Activated CD8-positive, alpha-beta memory T cell treated with anti-CD3 and anti-CD28 coated beads, Interleukin-2, amount 50 U/mL, for 48 hours (primary cell): ENCODE data around the gene TMEM129.
A peak's percentile ranks its signal among the peaks of the same experiment; 100 is the strongest.

Source experiments
- DNase-seq: peaks from one replicate; pipeline ENCODE4 v3.0.0-alpha.2; 2020

Gene TMEM129

DNA sequence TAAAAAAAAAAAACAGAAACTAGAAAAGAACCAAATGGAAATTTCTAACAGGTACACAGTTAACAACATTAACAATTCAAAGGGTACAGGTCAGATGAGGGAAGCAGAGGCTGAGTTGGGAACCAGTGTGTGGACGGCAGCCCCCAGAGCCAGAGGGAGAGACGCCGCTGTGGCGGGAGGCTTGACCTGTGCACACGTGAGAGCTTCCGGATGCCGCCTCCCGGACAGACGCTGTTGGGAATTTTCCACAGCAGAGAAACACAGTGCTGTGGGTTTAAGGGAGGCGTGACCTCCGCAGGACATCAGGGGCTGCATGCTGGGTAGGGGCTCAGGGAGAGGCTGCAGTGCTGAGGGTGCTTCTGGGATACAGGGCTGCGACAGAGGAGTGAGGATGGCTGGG lies 22.4 kb upstream of the TMEM129 start:
- DNase-seq: no peak

GRCh38 chr4:1741208-1741607 lies 20.1 kb upstream of the TMEM129 start:
- no peak for DNase-seq

DNA sequence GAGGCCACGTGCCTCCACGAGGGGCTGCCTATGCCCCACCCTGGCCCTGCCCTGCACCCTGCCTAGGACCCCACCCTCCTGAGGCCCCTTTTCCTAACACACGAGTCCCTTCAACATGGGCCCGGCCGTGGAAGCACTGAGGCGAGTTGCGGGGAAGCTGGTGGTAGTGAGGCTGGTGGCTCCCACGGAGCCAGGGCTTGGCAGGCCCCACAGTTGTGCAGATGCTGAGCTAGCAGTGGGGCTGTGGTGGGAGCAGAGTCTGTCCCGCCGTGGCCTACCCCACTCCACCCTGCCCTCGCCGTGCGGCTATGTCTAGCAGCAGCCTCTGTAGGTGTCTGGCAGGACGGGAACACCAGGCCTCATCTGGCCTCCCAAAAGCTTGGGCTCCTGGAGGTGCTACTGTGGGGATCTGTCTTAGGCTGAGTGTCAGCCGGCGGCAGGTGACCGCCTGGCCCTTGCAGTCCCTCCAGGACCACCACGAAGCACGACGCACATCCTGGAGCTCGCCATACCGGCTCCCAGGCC lies 19.0 kb upstream of the TMEM129 start:
- DNase-seq: no peak

- no peak for DNase-seq
These were observed 18.2 kb upstream of the TMEM129 start for GRCh38 chr4:1739358-1739757.

- DNase-seq: no peak
These were observed 17.3 kb upstream of the TMEM129 start for GRCh38 chr4:1738410-1738809.

GRCh38 chr4:1737666-1738065 lies 16.5 kb upstream of the TMEM129 start:
- no peak for DNase-seq

GRCh38 chr4:1736812-1737211 lies 15.7 kb upstream of the TMEM129 start:
- no peak for DNase-seq

DNA sequence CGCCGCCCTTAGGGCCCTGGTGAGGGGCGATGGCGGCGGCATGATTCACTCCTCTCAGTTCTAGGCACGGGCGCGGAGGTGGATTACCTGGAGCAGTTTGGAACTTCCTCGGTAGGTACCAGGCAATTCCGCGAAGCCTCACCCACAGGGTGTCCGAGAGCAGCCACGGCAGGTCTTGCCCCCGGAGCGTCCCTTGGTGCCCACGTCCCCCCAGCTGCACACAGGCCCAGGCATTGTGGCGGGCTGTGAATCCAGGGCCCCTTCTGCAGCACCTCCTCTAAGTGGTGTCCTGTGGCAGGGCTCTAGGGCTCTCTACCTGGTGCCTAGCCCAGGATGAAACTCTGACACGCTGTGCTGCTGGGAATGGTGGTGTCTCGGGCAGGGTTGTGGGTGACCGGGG lies 14.1 kb upstream of the TMEM129 start:
- no peak for DNase-seq

- no peak for DNase-seq
These were observed 11.8 kb upstream of the TMEM129 start for GRCh38 chr4:1732911-1733310.

DNA sequence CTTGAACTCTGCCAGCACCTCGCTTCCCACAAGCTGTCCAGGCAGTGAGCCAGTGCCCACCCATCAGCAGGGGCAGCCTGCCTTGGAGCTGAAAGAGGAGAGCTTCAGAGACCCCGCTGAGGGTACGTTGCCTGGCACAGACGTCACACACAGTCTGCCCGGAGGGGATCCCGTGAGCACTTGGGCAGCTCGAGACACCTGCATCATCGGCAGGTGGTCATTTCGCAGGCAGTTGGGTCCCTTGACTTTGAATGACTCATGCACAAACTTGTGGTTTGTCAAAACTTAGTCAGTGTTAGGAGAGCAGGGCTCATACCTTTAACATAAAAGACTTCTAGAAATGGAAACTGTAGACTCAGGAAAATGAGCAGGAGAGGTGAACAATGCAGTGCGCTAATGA lies 10.1 kb upstream of the TMEM129 start:
- no peak for DNase-seq

DNA sequence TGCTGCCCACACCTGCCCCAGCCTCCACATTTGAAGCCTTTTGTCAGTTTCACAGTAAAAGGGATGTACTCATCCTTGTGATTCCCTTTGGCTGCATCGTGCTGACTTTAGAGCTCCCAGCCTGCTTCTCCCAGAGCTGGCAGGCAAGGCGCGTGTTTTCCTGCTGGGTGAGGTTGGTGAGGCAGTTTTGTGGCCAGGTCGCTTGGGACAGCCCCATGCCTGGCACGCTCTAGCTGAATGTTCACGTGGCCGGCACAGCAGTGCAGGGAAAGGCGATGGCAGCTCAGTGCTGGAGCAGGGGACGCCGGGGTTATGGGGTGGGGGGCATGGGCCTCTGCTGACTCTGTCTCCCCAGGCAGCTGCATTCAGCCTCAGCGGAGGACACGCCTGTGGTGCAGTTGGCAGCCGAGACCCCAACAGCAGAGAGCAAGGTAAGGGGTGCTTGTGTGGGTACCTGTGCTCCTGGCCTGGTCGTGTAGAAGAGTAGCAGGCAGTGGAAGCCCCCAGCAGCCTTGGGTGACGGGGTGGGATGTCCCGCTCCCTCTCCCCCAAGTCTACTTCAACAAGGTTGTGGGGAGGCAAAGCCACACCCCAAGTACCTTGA lies 9.5 kb upstream of the TMEM129 start:
- DNase-seq: no peak

DNA sequence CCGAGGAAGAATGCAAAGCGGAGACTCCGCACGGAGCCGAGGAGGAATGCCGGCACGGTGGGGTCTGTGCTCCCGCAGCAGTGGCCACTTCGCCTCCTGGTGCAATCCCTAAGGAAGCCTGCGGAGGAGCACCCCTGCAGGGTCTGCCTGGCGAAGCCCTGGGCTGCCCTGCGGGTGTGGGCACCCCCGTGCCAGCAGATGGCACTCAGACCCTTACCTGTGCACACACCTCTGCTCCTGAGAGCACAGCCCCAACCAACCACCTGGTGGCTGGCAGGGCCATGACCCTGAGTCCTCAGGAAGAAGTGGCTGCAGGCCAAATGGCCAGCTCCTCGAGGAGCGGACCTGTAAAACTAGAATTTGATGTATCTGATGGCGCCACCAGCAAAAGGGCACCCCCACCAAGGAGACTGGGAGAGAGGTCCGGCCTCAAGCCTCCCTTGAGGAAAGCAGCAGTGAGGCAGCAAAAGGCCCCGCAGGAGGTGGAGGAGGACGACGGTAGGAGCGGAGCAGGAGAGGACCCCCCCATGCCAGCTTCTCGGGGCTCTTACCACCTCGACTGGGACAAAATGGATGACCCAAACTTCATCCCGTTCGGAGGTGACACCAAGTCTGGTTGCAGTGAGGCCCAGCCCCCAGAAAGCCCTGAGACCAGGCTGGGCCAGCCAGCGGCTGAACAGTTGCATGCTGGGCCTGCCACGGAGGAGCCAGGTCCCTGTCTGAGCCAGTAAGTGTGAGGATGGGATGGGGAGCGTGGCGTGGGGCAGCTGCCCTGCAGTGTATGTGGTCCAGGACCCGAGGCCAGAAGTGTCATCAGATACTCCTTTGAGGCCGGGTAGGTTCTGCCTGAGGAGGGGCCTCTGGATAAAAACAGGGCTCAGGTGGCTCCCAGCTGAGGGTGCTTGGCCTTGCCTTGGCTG lies 7.2 kb upstream of the TMEM129 start:
- no peak for DNase-seq

- DNase-seq: no peak
These were observed 6.3 kb upstream of the TMEM129 start for GRCh38 chr4:1727117-1728031.

GRCh38 chr4:1726146-1726934 lies 5.2 kb upstream of the TMEM129 start:
- DNase-seq: peak; percentile 97

DNA sequence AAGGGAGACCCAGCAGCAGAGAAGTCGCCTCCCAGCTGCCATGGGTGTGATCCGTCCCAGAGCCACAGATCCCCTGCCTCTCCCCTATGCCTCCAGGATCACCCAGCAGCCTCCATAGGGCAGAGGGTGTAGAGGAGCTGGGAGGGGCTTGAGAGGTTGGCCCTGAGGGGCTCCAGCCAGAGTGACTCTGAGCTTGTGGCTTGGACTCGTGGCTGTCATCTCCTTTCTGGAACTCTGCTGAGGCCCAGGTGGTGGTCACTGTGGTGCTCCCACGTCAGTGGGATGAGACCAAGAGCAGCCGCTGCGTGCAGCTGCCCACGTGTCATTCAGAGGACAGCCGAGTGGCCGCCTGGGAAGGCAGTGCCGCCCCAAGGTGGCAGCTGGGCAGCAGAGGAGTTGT lies 4.4 kb upstream of the TMEM129 start:
- DNase-seq: no peak

GRCh38 chr4:1723131-1723801 lies 2.1 kb upstream of the TMEM129 start:
- DNase-seq: peak; percentile 79

- no peak for DNase-seq
These were observed 1.5 kb upstream of the TMEM129 start for GRCh38 chr4:1722551-1723118.

DNA sequence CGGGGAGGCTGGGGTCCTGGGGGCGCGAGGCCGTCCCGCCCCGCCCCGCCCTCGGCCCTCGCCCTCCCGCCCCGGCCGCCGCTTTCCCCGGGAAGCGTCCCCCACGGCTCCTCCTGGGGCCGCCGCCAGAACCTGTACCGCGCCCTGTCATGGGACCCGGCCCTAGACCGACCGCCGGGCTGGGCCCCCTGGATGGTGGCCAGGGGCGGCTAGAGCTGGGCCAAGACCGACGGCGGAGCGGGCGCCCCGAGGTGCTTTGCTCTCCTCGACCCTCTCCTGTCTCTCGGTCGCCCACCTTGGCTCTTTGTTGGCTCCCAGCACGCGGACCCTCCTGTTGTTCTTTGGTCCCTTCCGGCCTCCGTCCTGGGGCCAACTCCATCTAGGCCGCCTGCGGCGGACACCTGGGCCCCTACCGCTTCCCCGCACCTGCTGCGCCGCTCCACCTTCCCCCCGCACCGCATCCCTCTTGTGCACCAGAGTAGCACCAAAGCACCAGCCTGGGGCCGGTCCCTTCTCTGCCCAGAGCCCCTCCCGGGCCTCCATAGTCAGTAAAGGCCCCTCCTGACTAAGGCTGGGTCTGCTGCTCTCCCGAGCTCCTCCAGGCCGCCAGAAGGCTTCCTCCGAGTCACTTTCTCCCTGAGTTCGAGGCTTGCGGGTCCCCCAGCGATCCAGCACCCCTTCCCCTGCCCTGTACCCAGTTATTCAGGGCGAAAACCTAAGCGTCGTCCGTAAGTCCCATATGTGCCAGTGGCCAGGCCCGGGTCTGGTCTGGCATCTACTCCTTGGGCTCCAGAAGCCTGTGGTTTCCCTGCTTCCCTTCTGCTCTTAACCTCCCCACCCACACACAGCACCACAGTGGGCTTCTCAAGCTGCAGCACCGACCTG lies 785 bp upstream of the TMEM129 start:
- no peak for DNase-seq

DNA sequence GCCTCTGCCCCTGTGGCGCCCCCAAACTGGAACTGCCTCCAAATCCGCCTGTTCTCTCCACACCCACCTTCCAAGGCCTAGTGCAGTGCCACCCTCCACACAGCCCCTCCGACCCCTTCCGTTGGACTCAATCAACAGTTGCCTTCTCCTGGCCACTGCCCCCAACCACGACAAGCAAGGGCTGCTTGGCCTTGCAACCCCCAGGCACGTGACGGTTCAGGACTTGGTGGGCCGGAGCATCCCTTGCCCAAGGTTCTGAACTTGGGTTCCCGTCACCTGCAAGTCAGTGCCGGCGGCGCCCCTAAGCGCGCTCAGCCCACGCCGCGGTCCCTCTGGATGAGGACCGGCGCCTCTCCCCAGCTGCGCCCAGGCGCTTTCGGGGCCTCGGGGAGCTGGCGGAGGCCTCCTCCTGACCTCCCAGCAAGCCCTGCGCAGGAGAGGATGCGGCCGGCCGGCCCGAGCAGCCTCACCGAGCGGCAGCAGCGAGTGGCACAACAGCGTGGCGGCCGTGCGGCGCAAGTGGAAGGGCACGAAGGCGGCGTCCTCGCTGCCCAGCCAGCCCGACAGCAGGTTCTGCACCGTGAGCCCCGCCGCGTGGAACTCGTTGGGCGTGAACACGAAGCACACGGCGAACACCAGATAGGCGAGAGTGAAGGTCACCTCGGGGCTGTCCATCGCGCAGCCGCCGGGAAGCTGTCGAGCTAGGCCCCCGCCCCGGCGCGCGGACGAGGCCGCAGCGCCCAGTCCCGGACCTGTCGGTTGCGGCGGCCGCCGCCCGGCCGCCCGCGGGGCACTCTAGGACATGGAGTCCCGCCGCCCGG lies 750 bp downstream of the TMEM129 start:
- peak; percentile 77 for DNase-seq
